ENCODE data around the gene ARHGAP20.

DNA sequence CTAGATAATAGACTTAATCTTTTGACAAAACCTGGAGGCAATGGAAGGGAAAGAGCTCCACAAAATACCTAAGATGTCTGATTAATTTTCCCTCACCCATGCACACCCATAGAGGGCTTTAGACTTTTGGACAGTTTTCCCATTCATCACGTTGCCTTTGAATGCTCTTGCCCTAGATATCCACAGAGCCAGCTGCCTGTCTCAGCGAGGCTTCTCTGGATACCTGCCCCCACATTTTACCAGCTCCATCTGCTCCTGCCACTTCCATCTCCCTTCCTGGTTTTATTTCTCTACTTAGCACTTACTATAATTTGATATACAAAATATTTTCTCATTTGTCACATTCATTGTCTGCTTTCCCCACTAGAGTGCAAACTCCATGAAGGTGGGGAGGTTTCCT, 145.7 kb downstream of the ARHGAP20 start:
- TF ChIP-seq POLR2A (conservative IDR thresholded peaks at IDR 0.05) = no peak
- TF ChIP-seq POLR2AphosphoS5 (IDR thresholded peaks at IDR 0.05; ENCODE audit: control insufficient read depth, insufficient read depth, low read depth, low read length) = no peak
- TF ChIP-seq ZNF224 (CRISPR knock-in tag; IDR thresholded peaks at IDR 0.05) = no peak
- TF ChIP-seq ZNF586 (CRISPR knock-in tag; conservative IDR thresholded peaks at IDR 0.05) = no peak
- TF ChIP-seq ZNF121 (CRISPR knock-in tag; conservative IDR thresholded peaks at IDR 0.05) = no peak
